Tibial nerve (tissue), 4 donors: Measurements from ENCODE around the gene SIX5. TPM values are rescaled to one million over a fixed set of nuclear protein-coding genes. Genes with fewer than 3 reads are reported as not detected.

ENCODE experiments used
- DNase-seq, 2 donors: peaks; one replicate each; pipeline ENCODE4 v3.0.0-alpha.2; 2019; ENCODE audit warnings: low spot score in 2 of 2
- H3K27ac ChIP-seq, 4 donors: fragments of 200-600 bp; sonication (generic) in 3 of 4; one replicate each; pipeline ENCODE4 v1.5.1; 2017 to 2019; ENCODE audit warnings: mild to moderate bottlenecking in 1 of 4
- H3K27me3 ChIP-seq, 2 donors: fragments of 200-600 bp; sonication (generic) in 1 of 2; one replicate each; pipeline versions ENCODE4 v1.5.1 to v1.6.0; 2017 to 2019
- H3K36me3 ChIP-seq, 3 donors: fragments of 200-600 bp; sonication (generic); one replicate each; pipeline ENCODE4 v1.5.1; 2018 to 2019
- H3K4me1 ChIP-seq, 4 donors: fragments of 200-600 bp; sonication (generic) in 3 of 4; one replicate each; pipeline ENCODE4 v1.5.1; 2017 to 2019
- H3K4me3 ChIP-seq, 4 donors: fragments of 200-600 bp; sonication (generic) in 3 of 4; one replicate each; pipeline ENCODE4 v1.5.1; 2017 to 2019; ENCODE audit warnings: mild to moderate bottlenecking in 1 of 4, moderate library complexity in 1 of 4
- H3K9me3 ChIP-seq, 4 donors: fragments of 200-600 bp; sonication (generic) in 3 of 4; one replicate each; pipeline ENCODE4 v1.5.1; 2017 to 2019
- EP300 ChIP-seq, 2 donors: sonication (generic); formaldehyde crosslinking; IDR thresholded peaks; one replicate each; pipeline ENCODE4 v1.6.1; 2017; ENCODE audit warnings: antibody characterized with exemption in 2 of 2, mild to moderate bottlenecking in 1 of 2
- POLR2A ChIP-seq, 2 donors: fragments of 450-650 bp; IDR thresholded peaks; one replicate each; pipeline ENCODE4 v1.6.1; 2017; ENCODE audit warnings: antibody characterized with exemption in 2 of 2, mild to moderate bottlenecking in 2 of 2, moderate library complexity in 2 of 2
- WGBS, 2 donors: methylation state at CpG; one replicate each; pipeline ENCODE4 v1.1.5; 2018; 5-methylcytosine and 5-hydroxymethylcytosine counted together
- total RNA-seq, 4 donors: library from RNA; depleted of rRNA; stranded (reverse); fragments of >200 nt; gene quantifications; one replicate each; pipeline ENCODE4 v1.1.0, GENCODE V29; 2016
- TF ChIP-seq, protein P1 (sequence below), 5 experiments: fragments of 200-600 bp in 3 of 5; fragments of 450-650 bp in 2 of 5; sonication (generic) in 3 of 5; IDR thresholded peaks; one replicate each; pipeline ENCODE4 v1.5.1; 2016 to 2019; ENCODE audit warnings: antibody characterized with exemption in 5 of 5, mild to moderate bottlenecking in 3 of 5, moderate library complexity in 2 of 5

SIX5 gene
- total RNA-seq, 4 donors from 2014 or later, result 21.0 to 31.0 (median 22.9) TPM

DNA sequence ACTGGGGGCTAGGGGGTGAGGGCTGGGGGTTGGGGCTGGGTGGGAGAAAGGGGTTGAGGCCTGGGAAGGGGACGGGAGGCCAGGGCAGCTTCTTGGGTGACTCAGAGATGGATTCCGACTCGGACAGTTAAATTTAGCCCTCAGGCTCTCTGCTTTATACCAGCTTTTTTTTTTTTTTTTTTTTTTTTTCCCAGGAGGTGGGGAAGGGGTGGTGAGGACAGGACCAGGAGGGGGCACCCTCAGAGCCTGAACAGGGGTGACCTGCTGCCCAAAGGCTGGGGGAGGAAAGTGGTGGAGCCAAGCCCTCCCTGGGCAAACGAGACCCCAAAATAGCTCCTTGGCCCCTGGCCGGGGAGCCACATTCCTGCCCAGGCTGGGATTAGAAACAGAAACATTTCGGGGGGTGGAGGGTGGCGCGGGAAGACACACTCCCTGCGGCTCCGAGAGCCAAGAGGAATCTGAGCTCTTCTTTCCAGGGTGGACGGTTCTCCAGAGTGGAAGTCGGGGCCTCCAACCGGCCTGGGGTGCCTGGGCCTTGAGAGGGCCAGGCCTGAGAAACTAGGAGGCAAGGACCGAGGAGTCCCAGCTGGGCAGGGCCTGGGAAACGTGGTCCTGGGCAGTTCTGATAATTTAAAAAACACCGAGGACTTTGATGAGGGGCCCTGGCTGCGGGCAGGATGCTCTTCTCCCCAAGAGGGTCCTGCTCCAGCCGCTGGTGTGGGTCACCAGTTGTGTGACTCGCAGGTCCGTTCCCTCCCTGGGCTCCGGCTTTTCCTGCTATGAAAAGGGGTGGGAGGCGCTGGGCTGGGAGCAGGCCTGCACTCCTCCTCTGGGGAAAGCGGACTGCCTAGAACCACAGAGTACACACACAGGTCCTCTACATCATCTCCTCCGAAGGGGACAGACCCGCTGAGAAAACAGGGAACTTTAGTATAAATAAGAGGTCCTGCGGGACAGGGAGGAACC, 14.1 kb upstream of the SIX5 start:
- Histone ChIP-seq H3K27ac (peak overlapping the region; percentile 80 to 97 (median 86)), H3K27me3 (no peaks in the 10 kb centered on the region), H3K4me3 (peak overlapping the region; percentile 45 to 64 (median 50)), H3K9me3 (no peaks in the 10 kb centered on the region), H3K4me1 (peaks cover 0 to 69% (median 40%) of the 10 kb centered on the region in 4 donors), H3K36me3 (peaks cover 0 to 40% (median 5%) of the 10 kb centered on the region in 3 donors)
- no peak for DNase-seq
- 27 to 30% methylated on average over 21 to 25 of the region's 26 CpGs for WGBS, 2 donors
- TF ChIP-seq, protein P1, sequence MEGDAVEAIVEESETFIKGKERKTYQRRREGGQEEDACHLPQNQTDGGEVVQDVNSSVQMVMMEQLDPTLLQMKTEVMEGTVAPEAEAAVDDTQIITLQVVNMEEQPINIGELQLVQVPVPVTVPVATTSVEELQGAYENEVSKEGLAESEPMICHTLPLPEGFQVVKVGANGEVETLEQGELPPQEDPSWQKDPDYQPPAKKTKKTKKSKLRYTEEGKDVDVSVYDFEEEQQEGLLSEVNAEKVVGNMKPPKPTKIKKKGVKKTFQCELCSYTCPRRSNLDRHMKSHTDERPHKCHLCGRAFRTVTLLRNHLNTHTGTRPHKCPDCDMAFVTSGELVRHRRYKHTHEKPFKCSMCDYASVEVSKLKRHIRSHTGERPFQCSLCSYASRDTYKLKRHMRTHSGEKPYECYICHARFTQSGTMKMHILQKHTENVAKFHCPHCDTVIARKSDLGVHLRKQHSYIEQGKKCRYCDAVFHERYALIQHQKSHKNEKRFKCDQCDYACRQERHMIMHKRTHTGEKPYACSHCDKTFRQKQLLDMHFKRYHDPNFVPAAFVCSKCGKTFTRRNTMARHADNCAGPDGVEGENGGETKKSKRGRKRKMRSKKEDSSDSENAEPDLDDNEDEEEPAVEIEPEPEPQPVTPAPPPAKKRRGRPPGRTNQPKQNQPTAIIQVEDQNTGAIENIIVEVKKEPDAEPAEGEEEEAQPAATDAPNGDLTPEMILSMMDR (IDR thresholded peaks at IDR 0.05), result no peak
- TF ChIP-seq POLR2A (IDR thresholded peaks at IDR 0.05), result no peak
- TF ChIP-seq EP300 (IDR thresholded peaks at IDR 0.05), result peak in 1 of 2 donors; percentile 49

DNA sequence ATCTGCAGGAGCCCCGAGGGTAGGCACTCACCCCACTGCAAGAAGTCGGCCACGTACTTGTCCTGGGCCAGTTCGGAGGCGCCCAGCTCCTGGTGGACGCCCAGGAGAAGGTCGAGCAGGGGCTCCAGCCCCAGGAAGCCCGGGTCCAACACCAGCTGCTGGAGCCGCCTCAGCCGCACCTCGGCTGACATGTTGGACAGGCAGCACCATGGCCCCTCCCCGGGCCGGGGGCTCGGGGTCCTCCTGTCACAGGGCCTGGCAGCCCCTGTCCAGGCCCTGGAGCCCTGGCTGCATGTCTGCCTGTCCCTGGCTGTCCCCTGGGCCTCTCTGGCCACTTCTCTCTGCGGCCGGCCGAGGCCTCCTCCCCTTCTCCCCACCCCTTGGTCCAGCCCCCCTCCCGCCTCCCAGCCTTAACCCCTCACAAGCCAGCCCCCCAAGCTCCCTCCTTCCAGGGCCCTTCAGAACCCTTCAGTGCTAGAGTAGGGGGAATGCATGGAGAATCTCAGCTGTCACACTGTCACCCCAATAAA, 13.2 kb upstream of the SIX5 start, which contains the start of gene DMPK:
Gene DMPK, minus strand, starts transcription at position 329 of the 530 bp plus-strand sequence. Its CDS starts 138 bp downstream, at position 191.
- no peak for TF ChIP-seq EP300 (IDR thresholded peaks at IDR 0.05)
- TF ChIP-seq POLR2A (IDR thresholded peaks at IDR 0.05), result no peak
- TF ChIP-seq, protein P1 (IDR thresholded peaks at IDR 0.05), result no peak

DNA sequence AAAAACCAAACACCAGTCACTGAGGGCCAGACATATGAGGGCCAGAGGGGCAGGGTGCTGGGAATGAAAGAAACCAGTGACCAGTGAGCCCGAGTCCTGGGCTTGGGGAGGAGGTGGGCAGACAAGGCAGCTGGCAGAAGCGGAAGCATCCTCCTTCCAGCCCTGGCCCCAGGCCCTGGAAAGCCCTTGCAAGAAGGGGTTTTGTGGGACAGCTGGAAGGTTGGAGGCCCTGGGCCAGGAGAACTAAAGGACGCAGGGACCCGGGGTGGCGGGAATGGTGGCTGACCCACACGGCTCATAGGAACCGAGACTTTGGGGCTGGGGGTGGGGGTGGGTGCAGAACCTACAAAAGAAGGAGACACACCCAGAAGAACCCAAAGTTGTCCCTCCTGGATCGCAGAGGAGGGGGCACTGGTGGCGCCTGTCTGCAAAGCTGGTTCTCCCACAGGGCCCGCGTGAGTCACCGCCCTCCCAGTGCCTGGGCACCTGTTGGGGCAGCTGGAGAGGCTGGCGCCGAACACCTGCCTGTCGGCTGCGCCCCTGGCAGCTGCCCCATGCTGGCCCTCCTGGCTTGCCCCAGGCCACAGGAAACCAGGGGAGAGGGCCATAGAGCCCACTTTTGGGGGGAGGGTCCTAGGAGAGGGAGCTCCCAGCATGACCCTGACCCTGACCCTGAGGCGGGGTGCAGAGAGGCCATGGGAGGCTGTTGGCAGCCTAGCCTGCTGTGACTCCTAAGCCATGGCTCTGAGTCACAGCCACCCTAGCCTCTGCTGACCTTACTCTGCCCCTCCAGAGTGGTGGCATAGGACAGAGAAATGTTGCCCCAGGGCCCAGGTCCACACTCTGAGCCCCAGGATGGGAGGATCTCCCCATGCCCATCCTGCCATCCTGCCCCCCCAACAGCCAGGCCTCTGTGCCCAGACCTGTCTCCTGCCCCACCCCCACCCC, 12.4 kb upstream of the SIX5 start:
- Histone ChIP-seq H3K4me1 (peaks cover 0 to 70% (median 40%) of the 10 kb centered on the region in 4 donors), H3K27ac (peak overlapping the region; percentile 80 to 97 (median 86)), H3K36me3 (peaks cover 0 to 40% (median 5%) of the 10 kb centered on the region in 3 donors), H3K27me3 (no peaks in the 10 kb centered on the region), H3K4me3 (peak overlapping the region; percentile 45 to 64 (median 50)), H3K9me3 (no peaks in the 10 kb centered on the region)
- 46 to 54% methylated on average over 12 to 16 of the region's 17 CpGs for WGBS, 2 donors
- DNase-seq, result no peak
- TF ChIP-seq, protein P1 (IDR thresholded peaks at IDR 0.05), result no peak
- TF ChIP-seq POLR2A (IDR thresholded peaks at IDR 0.05) (no peak), EP300 (IDR thresholded peaks at IDR 0.05) (no peak)

More for the DNA sequence above, 13.2 kb upstream of the SIX5 start, which contains the start of gene DMPK:
- peaks cover 0 to 40% (median 5%) of the 10 kb centered on the region in 3 donors for H3K36me3 ChIP-seq
- H3K27ac ChIP-seq, result peak within 1 kb of the TSS; percentile 80 to 97 (median 86)
- peaks cover 0 to 70% (median 40%) of the 10 kb centered on the region in 4 donors for H3K4me1 ChIP-seq
- H3K27me3 ChIP-seq, result no peaks in the 10 kb centered on the region
- 6 to 14% methylated on average over 8 to 12 of the region's 18 CpGs for WGBS, 2 donors
- no peaks in the 10 kb centered on the region for H3K9me3 ChIP-seq
- DNase-seq, result no peak
- H3K4me3 ChIP-seq, result peak within 1 kb of the TSS; percentile 45 to 64 (median 50)

DNA sequence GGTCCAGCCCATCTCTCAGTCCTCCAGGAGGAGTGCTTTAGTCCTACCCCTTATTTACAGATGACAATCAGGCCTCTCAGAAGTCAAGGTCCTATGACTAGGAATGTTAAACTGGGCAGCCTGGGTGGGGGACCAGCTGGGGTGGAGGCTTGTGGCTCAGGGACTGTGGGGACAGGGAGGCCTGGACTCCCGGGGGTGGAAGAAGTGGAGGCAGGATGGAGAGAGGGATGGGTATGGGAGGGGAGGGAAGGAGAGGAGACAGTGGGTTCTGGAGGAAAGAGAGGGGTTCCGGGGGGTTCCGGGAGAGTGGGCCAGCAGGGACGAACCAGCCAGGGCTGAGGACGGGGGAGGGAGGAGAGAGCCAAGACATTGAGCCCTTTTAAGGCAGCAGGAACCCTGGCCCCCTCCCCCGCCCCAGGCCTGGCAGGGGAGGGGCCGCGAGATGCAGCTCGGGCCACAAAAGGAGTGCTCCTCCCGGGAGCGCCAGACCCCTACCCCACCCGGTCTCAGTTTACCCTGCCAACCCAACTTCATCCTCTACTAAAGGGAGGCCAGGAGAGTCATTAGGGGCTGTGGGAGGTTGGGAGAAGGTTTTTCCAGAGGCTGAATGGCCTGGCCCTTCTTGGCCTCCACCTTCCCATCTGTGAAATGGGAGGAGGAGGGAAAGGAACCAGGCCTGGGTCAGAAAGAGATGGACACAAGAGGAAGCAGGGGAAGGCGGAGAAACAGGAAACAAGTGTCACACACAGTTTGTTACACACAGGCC, 11.6 kb upstream of the SIX5 start:
- peaks cover 0 to 34% (median 4%) of the 10 kb centered on the region in 3 donors for H3K36me3 ChIP-seq
- H3K27me3 ChIP-seq, result no peaks in the 10 kb centered on the region
- peaks cover 0 to 70% (median 40%) of the 10 kb centered on the region in 4 donors for H3K4me1 ChIP-seq
- H3K27ac ChIP-seq, result peak overlapping the region in 3 of 4 donors; percentile 84 to 97 (median 89)
- 22 to 25% methylated on average over 13 of the region's 13 CpGs for WGBS, 2 donors
- TF ChIP-seq EP300 (IDR thresholded peaks at IDR 0.05) (no peak), POLR2A (IDR thresholded peaks at IDR 0.05) (no peak)
- TF ChIP-seq, protein P1 (IDR thresholded peaks at IDR 0.05), result no peak
- DNase-seq, result no peak
- peak overlapping the region in 3 of 4 donors; percentile 4 to 64 (median 45) for H3K4me3 ChIP-seq
- H3K9me3 ChIP-seq, result no peaks in the 10 kb centered on the region
